Parietal lobe (tissue), 1 donor: Measurements from ENCODE around the gene XRCC5. TPM values are rescaled to one million over a fixed set of nuclear protein-coding genes. Genes with fewer than 3 reads are reported as not detected.

ENCODE experiments used
- total RNA-seq: library from RNA; depleted of rRNA; stranded (reverse); fragments of >200 nt; gene quantifications from one replicate; pipeline ENCODE4 v1.2.3, GENCODE V29; 2014

The XRCC5 gene
- 401 TPM for total RNA-seq

GRCh38 chr2:216108967-216109921, at the start of gene XRCC5:
Gene XRCC5 (plus strand): TSS chr2:216109348. CDS start chr2:216109437, 89 bp downstream.

GRCh38 chr2:216081487-216082116, 27.5 kb upstream of the XRCC5 start, which contains the start of the genes PECR and TMEM169:
Gene PECR (minus strand): TSS chr2:216081809. CDS start chr2:216081741, 68 bp downstream.
Gene TMEM169 (plus strand): TSS chr2:216081919. CDS start chr2:216095964, 14,045 bp downstream.

Other genes starting within 250 kb of the XRCC5 start
- 2.8 TPM for gene MREG, start 95.8 kb upstream of the XRCC5 start, total RNA-seq
- gene PECR, start 27.5 kb upstream of the XRCC5 start, total RNA-seq: 44.1 TPM
- gene TMEM169, start 27.4 kb upstream of the XRCC5 start, total RNA-seq: 19.1 TPM